Effector CD8-positive, alpha-beta T cell (primary cell): ENCODE data around the gene FSTL4.

ENCODE experiments used
- DNase-seq: peaks from one replicate; lab custom pipeline; 2025; lab: John Stamatoyannopoulos, UW

Gene FSTL4

DNA sequence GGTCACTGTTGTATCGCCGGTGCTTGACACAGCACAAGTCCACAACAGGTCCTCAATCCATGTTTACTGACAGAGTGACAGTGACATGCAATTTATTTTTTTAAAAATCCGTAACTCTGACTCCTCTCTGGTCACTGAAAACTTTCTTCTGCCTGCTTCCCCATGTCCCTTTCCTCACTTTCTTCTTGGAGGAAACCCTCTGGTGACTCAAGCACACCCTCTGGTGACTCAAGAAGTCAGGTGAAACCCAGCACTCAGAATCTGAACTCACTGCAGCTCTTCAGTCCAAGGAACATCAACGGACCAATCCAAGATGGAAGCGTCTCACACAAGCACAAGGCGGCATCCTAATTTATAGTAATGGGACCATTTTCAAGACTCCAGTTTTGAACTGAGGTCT, 245.9 kb downstream of the FSTL4 start:
- DNase-seq: no peak

- no peak for DNase-seq
Observed at GRCh38 chr5:133365738-133366137, 246.6 kb downstream of the FSTL4 start.

- no peak for DNase-seq
Observed at GRCh38 chr5:133364936-133365707, 247.2 kb downstream of the FSTL4 start.

- DNase-seq: no peak
Observed at GRCh38 chr5:133363807-133364587, 248.3 kb downstream of the FSTL4 start.

DNA sequence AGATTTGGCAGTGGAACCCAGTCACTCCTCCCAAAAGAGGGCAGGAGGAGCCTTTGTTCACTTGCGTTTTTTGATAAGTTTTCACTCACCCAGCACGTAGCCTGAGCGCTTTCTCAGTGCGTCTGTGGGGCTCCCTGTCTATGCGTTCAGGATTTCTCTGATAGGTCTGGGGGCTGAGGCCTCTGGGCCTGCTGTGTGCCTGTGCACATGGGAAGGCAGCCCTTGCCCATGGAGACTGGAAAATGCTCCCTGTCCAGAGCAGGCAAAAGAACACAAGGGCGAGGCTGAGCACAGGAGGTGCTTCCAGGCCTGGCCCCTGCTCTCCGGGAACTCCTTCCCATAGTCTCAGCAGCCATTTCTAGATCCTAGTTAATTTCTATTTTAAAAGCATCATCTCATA, 249.9 kb downstream of the FSTL4 start:
- DNase-seq: no peak

DNA sequence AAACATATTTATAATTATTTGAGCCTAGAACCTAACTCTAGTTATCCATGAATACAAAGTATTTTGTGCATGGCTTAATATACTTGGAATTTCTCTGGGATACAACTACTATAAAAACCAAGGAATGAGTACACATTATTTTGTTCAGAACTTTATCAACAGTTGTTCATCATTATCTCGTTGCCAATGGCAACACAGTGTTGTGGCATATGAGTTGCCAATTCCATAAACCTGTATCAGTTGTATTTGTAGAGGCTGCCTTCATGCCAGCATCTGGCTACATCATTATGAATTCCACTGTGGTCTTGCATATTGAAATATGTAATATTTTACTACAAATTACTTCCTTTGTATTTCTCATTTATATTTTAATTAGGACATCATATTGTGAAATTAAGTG, 250.4 kb downstream of the FSTL4 start:
- DNase-seq: no peak

DNA sequence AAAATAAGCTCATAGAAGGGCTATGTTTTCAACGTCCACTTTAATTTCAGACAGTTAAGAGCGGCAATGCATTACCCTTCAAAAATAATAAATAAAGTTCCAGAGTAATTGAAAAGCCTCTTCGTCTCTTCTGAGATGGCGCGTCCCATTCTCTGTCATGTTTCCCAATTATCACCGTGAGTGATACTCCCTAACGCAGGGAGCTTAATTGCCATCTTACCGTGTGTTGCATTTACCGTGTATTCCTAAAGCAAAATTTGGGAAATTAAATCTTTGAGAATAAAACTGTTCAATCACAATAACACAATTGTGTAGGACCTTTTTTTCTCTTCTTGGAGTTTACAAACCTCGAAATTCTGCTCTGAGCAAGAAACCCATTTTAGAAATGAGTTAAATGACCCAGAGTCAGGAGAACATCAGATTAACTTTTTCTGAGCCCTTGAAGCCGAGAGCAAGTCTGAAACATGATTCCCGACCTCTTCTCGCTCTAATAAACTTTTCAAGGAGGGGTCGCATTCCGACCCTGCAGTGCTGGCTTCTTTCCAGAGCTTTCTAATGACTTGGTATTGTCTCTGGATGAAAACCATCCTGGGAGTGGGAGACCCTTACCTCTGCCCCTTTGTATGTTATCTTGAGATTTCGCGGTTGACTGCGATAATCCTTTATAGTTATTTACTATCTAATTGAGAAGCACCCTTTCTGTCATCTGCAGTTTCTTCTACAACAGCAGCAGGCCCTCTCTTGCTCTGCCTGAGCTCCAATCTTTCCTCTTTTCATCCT, 251.5 kb downstream of the FSTL4 start:
- no peak for DNase-seq

- no peak for DNase-seq
Observed at GRCh38 chr5:133359861-133360260, 252.5 kb downstream of the FSTL4 start.

- DNase-seq: no peak
Observed at GRCh38 chr5:133358271-133358670, 254.1 kb downstream of the FSTL4 start.

- no peak for DNase-seq
Observed at GRCh38 chr5:133357758-133358157, 254.6 kb downstream of the FSTL4 start.

- no peak for DNase-seq
Observed at GRCh38 chr5:133356984-133357421, 255.3 kb downstream of the FSTL4 start.

DNA sequence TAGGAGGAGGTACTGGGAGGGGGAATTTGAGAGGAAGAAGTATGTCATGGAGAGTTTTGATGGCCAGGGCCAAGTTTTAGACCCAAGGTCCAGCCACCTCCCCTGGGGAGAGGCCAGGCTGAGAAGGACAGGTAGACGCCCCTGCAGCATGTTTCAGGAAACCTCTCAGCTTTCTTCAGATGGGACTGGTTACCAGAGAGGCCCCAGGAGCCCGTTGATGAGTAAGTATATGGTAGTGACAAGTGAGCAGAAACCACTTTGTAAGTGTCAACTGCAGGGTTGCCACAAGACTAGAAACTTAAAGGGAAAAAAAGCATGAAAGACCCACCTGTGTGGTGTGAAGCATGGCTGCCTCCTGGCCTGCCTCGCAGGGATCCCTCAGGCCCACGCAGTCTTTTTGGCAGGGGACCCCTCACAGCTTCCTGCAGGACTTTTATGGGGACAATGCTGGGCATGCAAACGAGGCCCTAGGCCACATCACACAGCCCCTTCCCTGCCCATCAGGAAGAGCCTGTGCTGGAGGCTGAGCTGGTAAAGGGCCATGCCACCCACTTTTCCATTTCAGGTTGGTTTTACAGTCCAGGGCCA, 255.9 kb downstream of the FSTL4 start:
- DNase-seq: no peak

- DNase-seq: no peak
Observed at GRCh38 chr5:133354323-133355185, 257.8 kb downstream of the FSTL4 start.

DNA sequence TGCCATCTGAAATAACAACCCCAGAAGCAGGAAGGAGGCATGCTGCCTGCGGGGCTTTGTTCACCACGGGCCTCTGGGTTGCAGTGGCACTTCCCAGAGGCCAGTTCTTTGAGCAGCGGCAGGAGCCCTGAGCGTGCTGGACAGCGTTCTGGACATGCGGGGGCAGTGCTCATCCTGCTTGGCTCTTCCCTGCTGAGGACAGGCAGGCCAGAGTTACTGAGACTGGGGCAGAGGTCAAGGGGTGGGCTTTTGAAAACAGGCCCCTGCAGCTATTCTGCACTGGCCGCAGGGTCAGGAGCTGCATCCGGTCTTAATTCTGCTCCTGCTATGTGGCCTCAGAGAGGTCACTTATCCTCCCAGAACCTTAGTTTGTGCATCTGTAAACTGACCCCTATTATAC, 258.6 kb downstream of the FSTL4 start:
- no peak for DNase-seq

DNA sequence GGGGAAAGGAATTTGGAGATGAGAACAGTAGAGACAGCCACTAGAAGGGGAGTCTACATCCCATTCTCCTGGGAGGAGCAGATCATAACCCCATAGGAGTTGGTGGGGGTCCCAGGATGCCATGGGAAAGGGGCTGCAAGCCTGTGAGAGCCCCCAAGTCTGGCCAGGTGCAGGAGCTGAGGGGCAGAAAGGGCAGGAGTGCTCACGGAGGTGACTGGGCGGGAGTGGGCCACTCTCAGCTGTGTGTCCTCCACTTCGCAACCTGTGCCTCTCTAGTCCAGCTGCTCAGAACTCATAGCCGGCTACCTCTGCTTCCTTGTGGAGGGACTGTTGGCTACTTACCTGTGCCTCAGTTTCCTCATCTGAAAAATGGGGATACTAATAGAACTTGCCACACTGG, 263.9 kb downstream of the FSTL4 start:
- no peak for DNase-seq

- DNase-seq: no peak
Observed at GRCh38 chr5:133347039-133347438, 265.3 kb downstream of the FSTL4 start.

- no peak for DNase-seq
Observed at GRCh38 chr5:133344266-133344665, 268.1 kb downstream of the FSTL4 start.

- no peak for DNase-seq
Observed at GRCh38 chr5:133343196-133343595, 269.1 kb downstream of the FSTL4 start.

DNA sequence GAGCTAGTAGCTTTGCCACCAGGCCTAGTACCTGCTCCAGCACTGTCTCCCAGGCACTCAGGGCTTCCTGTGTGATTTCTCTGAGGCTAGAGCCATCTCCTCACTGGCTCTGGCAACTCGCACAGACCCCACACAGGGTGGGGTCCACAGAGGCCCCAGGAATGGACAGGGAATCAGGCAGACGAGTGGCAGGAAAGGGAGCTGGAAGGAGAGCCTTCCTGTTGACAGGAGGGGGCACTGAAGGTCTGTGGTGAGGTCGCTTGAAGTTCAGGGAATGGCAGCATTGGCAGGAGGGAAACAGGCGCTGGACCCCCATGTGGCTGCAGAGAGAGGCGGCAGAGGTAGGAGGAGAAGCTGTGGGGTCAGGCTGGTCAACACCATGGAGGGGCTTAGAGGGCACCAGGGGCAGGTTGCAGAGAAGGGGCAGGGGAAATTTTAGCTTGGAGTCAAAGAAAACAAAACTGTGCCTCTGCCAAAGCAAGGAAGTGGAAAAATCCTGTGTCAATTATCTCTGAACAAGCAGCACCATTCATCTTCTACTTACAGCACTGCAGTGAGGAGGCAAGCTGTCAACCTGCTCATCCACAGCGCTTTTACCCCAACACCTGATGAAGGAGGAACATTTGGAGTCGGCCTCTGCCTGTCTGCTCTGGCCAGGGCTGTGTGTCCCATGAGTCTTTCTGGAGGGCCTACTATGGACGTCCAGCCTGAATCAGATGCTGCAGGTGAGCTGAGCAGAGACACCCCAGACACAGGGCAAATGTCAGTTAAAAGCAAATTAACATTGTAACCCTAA, 270.2 kb downstream of the FSTL4 start:
- DNase-seq: no peak

DNA sequence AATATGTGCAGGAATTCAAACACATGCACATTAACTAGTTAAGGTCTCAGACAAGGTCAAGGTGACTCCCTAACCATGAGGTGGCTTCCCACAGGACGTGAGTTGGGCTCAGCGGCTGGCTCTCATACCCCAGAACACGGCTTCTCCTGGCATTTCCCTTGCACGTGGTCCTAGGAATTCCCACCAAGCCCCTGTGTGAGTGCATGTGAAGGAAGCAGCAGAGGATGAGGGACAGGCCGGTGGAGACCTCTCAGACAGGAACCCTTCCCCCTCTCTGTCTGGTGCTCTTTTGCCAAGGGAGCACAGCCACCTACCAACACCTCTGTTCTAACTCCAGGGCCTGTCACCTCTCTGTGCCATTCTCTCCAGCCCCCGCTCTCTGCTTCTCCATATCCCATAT, 271.0 kb downstream of the FSTL4 start:
- no peak for DNase-seq
